HG02870 (cell line): ENCODE measurements around the gene SORBS1.
A peak's percentile ranks its signal among the peaks of the same experiment; 100 is the strongest.

Experiments
- ATAC-seq: cut with Tn5 transposase; IDR thresholded peaks from one replicate; pipeline ENCODE4 v1.9.1; 2021; ENCODE audit warnings: mild to moderate bottlenecking, moderate library complexity; ENCODE audit not compliant: unreplicated experiment

SORBS1 gene

GRCh38 chr10:95330966-95331453 is 230.2 kb downstream of the SORBS1 start:
- no peak for ATAC-seq

DNA sequence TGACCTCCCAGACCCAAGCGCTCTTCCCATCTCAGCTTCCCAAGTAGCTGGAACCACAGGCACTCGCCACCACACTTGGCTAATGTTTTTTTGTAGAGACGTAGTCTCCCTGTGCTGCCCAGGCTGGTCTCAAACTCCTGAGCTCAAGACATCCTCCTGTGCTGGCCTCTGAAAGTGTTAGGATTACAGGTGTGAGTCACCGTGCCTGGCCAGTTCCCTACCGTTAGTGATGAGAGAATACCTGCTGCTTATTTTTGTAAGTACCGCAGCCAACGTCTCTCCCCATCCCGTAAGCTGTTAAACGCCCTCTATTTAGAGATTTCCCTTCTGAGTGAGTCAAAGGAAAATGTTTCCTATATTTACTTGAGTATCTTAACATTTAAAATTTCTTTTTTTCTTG is 231.9 kb downstream of the SORBS1 start:
- no peak for ATAC-seq

- no peak for ATAC-seq
Observed at GRCh38 chr10:95328013-95328412, 233.2 kb downstream of the SORBS1 start.

- no peak for ATAC-seq
Observed at GRCh38 chr10:95327367-95327766, 233.8 kb downstream of the SORBS1 start.

GRCh38 chr10:95326396-95326795 is 234.8 kb downstream of the SORBS1 start:
- no peak for ATAC-seq

GRCh38 chr10:95325863-95326262 is 235.3 kb downstream of the SORBS1 start:
- ATAC-seq, result no peak

- ATAC-seq, result no peak
Observed at GRCh38 chr10:95324436-95325268, 236.5 kb downstream of the SORBS1 start.

- no peak for ATAC-seq
Observed at GRCh38 chr10:95321554-95322301, 239.4 kb downstream of the SORBS1 start.

DNA sequence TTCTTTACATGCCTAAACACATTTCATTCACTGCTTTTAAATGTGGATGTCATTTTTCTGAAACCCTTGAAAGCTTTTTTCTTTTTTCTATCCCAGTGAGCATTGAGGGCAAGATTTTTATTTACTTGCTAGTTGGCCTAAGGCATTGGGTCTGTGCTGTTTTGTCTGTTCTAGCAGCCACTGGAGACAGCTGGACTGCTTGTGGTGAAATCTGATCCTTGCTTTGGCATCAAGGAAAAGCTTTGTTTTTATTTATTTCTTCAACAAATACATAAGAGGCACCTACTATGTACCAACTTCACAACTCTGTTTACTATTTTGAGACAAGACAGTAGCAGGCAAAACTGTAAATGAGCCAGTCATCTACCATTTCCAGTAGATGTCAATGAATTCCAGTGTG is 241.9 kb downstream of the SORBS1 start:
- ATAC-seq, result no peak

DNA sequence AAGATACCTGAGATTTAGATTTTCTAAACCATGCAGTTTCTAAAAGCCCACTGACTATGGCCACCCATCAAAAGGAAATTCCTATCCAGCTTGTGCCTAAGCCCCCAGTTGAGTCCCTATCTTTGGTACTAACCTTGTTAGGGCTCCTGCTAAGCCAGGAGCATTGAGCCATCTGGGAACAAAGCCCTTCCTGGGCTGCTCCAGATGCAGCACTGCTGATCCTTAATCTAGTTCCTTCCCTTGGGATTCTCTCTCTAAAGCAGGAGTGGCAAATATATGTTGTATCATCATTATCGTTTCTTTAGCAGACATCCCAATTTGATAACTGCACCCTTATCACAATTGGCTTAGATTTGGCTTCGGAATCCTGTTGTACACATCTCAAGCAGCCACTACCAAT is 245.7 kb downstream of the SORBS1 start:
- no peak for ATAC-seq

DNA sequence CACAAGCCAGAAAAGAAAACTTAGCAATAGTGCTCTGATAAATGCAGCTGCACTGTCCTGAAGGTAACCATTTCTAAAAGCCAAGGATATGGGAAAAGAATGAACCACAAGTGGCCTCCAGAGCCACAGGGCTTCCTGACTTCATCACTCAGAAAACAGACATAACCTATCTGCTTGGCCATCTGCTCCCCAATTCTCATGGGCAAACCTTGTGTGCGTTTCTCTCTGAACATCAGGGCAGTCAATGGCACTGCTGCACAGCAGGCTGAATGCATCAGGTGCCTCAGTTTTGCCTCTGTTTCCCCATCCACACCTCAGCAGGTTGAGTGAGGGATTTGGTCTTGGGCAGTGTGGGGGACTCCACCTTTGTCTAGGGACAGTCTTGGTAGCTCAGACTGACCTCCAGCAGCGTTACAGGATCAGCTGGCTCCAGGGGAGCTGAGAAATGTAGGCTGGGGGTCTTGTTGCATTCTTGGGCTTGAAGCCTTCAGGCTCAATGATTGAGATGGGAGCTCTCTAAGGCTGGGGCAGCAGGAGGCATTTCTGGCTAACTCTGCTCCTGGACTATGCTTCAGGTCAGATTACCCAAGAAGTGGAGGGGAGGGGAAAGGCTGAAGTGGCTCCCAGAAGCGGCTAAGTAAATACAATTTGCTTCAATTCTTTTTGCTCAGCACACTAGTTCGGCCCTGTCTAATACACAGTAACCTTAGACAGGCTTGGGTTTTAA is 246.8 kb downstream of the SORBS1 start:
- ATAC-seq, result no peak

DNA sequence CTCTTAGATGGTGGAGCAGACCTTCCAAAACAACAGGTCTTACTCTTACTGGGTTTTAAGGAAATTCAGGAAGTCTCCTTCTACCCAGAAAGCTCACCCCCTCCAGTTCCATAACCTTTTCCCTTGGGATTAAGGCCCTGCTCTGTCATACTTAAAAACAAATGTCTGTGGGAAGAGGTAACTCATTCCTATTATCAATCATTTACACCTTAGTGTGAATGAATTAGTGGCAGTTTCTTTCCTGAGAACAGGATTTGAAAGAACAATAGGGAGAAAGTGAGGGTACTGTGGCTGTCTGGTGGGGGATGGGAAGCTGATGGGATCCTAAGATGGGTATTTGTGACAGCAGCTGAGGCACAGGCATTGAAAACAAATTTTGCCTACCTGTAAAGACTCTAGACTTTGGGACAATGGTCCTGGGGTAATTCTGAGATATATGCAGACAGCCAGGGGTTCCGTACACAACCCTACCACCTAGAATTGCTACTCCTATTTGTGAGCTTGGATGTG is 248.1 kb downstream of the SORBS1 start:
- ATAC-seq, result no peak

DNA sequence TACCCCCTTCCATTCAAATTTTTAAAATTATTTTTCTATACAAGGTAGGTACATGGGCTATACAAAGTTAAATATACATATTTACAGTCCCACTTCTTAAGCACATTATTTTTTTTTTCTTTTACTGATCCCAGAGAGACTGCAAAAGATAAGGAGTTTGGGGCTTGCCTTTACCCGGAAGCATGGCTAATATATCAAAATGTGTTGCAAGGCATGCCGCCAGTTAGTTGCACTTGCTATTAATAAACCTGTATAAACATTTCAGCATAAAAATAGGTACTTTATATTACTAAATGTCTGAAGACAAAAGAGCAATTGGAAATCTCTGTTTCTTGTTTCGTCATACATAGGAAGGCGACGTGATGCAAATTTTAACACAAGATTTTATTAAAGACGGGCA is 248.9 kb downstream of the SORBS1 start:
- no peak for ATAC-seq

- peak; percentile 61 for ATAC-seq
Observed at GRCh38 chr10:95309958-95310357, 251.2 kb downstream of the SORBS1 start.

DNA sequence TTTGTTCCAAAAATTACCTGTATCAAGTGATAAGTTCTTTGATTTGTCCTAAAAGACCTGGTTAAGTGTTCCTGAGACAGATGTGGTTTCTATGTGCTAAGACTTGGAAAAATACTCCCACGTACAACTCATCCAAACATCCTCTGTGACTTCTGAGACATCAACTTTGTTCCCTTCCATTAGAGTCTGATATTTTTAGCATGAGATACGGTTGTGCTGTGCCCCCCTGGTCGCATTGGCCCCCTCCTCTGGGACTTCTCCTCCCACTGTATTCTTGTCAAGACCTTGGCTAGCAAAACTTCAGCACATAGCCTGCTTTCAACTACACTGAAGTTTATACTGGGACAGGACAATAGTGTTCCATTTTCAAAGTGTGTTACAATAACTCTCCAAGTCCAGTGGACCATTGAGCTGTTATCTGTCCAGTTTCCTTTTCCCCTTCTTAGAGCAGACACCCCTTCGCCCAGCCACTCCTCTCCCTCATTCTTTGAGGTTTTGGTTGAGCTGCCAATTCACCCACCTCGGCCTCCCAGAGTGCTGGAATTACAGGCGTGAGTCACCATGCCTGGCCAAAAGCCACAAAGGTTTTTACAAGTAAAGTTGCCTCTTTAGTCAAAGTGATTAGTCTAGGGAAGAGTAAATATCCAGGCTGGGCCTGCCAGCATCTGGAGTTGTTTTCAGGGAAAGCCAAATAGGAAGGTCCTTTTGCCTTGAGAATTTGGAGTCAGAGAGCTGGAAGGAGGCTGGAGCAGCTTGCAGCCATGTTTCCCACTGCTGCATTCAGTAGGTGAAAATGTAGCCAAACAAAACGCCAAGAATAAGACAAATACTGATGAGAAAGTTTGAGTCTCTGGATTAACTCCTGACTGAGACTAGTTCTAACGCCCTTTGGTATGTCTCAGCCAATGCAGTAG is 252.5 kb downstream of the SORBS1 start:
- ATAC-seq, result no peak

- ATAC-seq, result no peak
Observed at GRCh38 chr10:95306851-95307250, 254.3 kb downstream of the SORBS1 start.

DNA sequence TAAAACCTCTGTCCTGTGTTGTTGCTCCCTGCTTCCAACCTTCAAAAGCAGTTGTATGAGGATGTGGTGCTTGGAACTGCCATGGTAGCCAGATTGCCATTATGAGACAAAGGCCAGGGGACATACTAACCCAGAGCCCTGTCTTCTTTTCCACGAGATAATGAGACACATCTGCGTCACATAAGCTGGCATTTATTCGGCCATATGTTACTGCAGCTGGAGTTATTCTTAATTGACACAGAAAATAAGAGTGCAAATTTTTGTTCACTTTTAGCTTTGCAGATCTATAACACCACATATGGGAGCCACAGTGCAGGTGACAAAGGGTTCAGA is 254.9 kb downstream of the SORBS1 start:
- no peak for ATAC-seq

DNA sequence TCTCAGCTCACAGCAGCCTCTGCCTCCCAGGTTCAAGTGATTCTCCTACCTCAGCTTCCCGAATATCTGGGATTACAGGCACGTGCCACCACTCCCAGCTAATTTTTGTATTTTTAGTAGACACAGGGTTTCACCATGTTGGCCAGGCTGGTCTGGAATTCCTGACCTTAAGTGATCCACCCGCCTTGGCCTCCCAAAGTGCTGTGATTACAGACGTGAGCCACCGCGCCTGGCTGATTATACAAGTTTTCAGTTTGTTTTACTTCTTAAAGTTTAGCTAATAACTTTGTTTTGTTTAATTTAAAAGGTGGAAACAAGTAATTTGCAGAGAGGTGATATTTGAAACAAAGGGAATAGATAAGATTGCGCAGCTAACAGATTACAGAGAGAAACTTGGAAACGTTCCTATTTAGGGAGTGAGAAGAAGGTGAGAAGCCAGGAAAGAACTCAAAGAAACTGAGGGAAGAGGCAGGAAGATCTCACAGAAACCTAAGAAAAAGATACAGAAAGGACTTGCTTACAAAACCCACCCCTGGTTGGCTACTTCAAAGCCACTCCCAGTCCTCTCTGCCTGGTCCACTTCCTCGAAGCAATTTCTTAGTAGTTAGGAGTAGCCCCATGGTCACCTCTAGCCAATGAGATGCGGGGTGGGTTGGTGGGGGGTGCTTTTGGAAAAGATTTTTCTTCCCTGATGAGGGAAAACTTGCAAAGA is 255.4 kb downstream of the SORBS1 start:
- ATAC-seq, result no peak

DNA sequence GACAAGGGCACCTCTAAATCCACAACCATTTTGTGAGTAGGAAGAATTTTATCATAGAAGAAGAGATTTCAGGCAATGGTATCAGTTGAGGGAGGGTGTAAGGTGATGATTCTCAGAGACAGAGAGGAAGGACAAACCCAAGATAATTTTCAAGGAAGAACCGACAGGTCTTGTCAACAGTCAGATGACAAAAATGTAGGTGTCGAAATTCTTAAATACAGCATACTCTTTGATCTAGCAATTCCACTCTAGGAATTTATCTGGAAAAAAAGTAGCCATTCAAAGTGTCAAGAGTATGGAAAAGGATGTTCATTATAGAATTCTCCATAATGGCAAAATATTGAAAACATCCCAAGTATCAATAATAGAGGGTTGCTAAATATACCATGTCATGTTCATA is 256.2 kb downstream of the SORBS1 start:
- ATAC-seq, result no peak

DNA sequence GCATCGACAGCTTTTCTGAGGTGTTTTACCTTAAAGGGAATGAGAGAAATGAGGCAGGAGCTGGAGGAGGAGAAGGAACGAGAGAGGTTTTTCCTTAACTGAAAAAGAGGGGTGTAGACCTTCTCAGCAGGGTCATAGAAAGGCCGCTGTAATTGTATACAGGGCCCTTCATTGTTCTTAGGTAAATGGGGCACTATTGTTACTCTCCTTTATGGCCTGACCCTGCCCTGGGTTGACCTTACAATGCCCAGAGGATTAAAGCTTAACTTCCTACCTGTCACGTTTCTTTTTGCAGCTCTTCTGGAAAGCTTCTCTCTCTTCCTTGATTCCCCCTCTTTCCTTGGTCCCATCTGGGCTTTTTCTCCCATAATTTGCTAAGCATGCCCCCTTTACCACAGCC is 256.7 kb downstream of the SORBS1 start:
- ATAC-seq, result no peak
